ENCODE results near the gene C1QTNF8.

Gene C1QTNF8

GRCh38 chr16:1095450-1096168 lies 435 bp downstream of the C1QTNF8 start:
- no peaks in the 10 kb centered on the region for H3K4me1 ChIP-seq (ENCODE audit: low read length)
- H3K4me2 ChIP-seq (ENCODE audit: low read length): no peak overlapping the region
- no peaks in the 10 kb centered on the region for H4K20me1 ChIP-seq (ENCODE audit: insufficient read depth, low read length)
- no peaks in the 10 kb centered on the region for H3K79me2 ChIP-seq (ENCODE audit: low read length)
- no peak overlapping the region for H3K4me3 ChIP-seq (ENCODE audit: low read length)
- no peak for TF ChIP-seq CTCF (IDR thresholded peaks at IDR 0.05; ENCODE audit: low read depth, low read length)
- no peak for TF ChIP-seq EZH2phosphoT487 (IDR thresholded peaks at IDR 0.05; ENCODE audit: low read depth)
- no peaks in the 10 kb centered on the region for H3K9me3 ChIP-seq (ENCODE audit: insufficient read depth, low read length)
- no peaks in the 10 kb centered on the region for H3K36me3 ChIP-seq (replicated peaks; ENCODE audit: low read depth, low read length)
- no peak overlapping the region for H2AFZ ChIP-seq (ENCODE audit: low read depth, low read length)
- H3K27me3 ChIP-seq (ENCODE audit: low read depth, low read length): no peaks in the 10 kb centered on the region
- no peak overlapping the region for H3K27ac ChIP-seq (ENCODE audit: low read length)
- H3K9ac ChIP-seq (ENCODE audit: low read length): no peak overlapping the region

GRCh38 chr16:1094601-1095449 lies 1.2 kb downstream of the C1QTNF8 start:
- H3K27me3 ChIP-seq (ENCODE audit: low read depth, low read length): no peaks in the 10 kb centered on the region

GRCh38 chr16:1094124-1094479 lies 1.9 kb downstream of the C1QTNF8 start:
- Histone ChIP-seq H3K4me1 (ENCODE audit: low read length) (no peaks in the 10 kb centered on the region), H4K20me1 (ENCODE audit: insufficient read depth, low read length) (no peaks in the 10 kb centered on the region), H3K4me2 (ENCODE audit: low read length) (no peak overlapping the region), H2AFZ (ENCODE audit: low read depth, low read length) (no peak overlapping the region), H3K9ac (ENCODE audit: low read length) (no peak overlapping the region), H3K4me3 (ENCODE audit: low read length) (no peak overlapping the region), H3K36me3 (replicated peaks; ENCODE audit: low read depth, low read length) (no peaks in the 10 kb centered on the region), H3K79me2 (ENCODE audit: low read length) (no peaks in the 10 kb centered on the region), H3K27ac (ENCODE audit: low read length) (no peak overlapping the region), H3K9me3 (ENCODE audit: insufficient read depth, low read length) (no peaks in the 10 kb centered on the region), H3K27me3 (ENCODE audit: low read depth, low read length) (no peaks in the 10 kb centered on the region)
- no peak for TF ChIP-seq EZH2phosphoT487 (IDR thresholded peaks at IDR 0.05; ENCODE audit: low read depth)
- TF ChIP-seq CTCF (IDR thresholded peaks at IDR 0.05; ENCODE audit: low read depth, low read length): no peak

More at GRCh38 chr16:1094601-1095449, 1.2 kb downstream of the C1QTNF8 start:
- Histone ChIP-seq H2AFZ (ENCODE audit: low read depth, low read length) (no peak overlapping the region), H3K79me2 (ENCODE audit: low read length) (no peaks in the 10 kb centered on the region), H4K20me1 (ENCODE audit: insufficient read depth, low read length) (no peaks in the 10 kb centered on the region), H3K9ac (ENCODE audit: low read length) (no peak overlapping the region), H3K4me2 (ENCODE audit: low read length) (no peak overlapping the region), H3K4me1 (ENCODE audit: low read length) (no peaks in the 10 kb centered on the region), H3K9me3 (ENCODE audit: insufficient read depth, low read length) (no peaks in the 10 kb centered on the region), H3K4me3 (ENCODE audit: low read length) (no peak overlapping the region), H3K27ac (ENCODE audit: low read length) (no peak overlapping the region), H3K36me3 (replicated peaks; ENCODE audit: low read depth, low read length) (no peaks in the 10 kb centered on the region)
- TF ChIP-seq EZH2phosphoT487 (IDR thresholded peaks at IDR 0.05; ENCODE audit: low read depth) (no peak), CTCF (IDR thresholded peaks at IDR 0.05; ENCODE audit: low read depth, low read length) (no peak)

Data from OCI-LY3 (cell line).